ENCODE results near the gene DCAF5.

DCAF5 gene

GRCh38 chr14:69091006-69091405, 61.9 kb downstream of the DCAF5 start:
- no peak overlapping the region for H3K4me3 ChIP-seq (ENCODE audit: low read depth, low read length)
- TF ChIP-seq CTCF (IDR thresholded peaks at IDR 0.05; ENCODE audit: low read depth, low read length, missing control alignments): no peak
- no peak for DNase-seq (ENCODE audit: low read depth)

- H3K4me3 ChIP-seq (ENCODE audit: low read depth, low read length): no peak overlapping the region
- TF ChIP-seq CTCF (IDR thresholded peaks at IDR 0.05; ENCODE audit: low read depth, low read length, missing control alignments): peak; percentile 55
- no peak for DNase-seq (ENCODE audit: low read depth)
Measured at GRCh38 chr14:69090187-69090789, 62.6 kb downstream of the DCAF5 start.

- DNase-seq (ENCODE audit: low read depth): no peak
- TF ChIP-seq CTCF (IDR thresholded peaks at IDR 0.05; ENCODE audit: low read depth, low read length, missing control alignments): no peak
- no peak overlapping the region for H3K4me3 ChIP-seq (ENCODE audit: low read depth, low read length)
Measured at GRCh38 chr14:69089046-69089445, 63.9 kb downstream of the DCAF5 start.

GRCh38 chr14:69088586-69088985, 64.3 kb downstream of the DCAF5 start:
- no peak for TF ChIP-seq CTCF (IDR thresholded peaks at IDR 0.05; ENCODE audit: low read depth, low read length, missing control alignments)
- DNase-seq (ENCODE audit: low read depth): no peak
- H3K4me3 ChIP-seq (ENCODE audit: low read depth, low read length): no peak overlapping the region

- DNase-seq (ENCODE audit: low read depth): no peak
- no peak for TF ChIP-seq CTCF (IDR thresholded peaks at IDR 0.05; ENCODE audit: low read depth, low read length, missing control alignments)
- no peak overlapping the region for H3K4me3 ChIP-seq (ENCODE audit: low read depth, low read length)
Measured at GRCh38 chr14:69087061-69087461, 65.9 kb downstream of the DCAF5 start.

GRCh38 chr14:69086537-69086936, 66.4 kb downstream of the DCAF5 start:
- no peak for DNase-seq (ENCODE audit: low read depth)
- no peak for TF ChIP-seq CTCF (IDR thresholded peaks at IDR 0.05; ENCODE audit: low read depth, low read length, missing control alignments)
- H3K4me3 ChIP-seq (ENCODE audit: low read depth, low read length): no peak overlapping the region

GRCh38 chr14:69084023-69084422, 68.9 kb downstream of the DCAF5 start:
- TF ChIP-seq CTCF (IDR thresholded peaks at IDR 0.05; ENCODE audit: low read depth, low read length, missing control alignments): no peak
- no peak for DNase-seq (ENCODE audit: low read depth)
- no peak overlapping the region for H3K4me3 ChIP-seq (ENCODE audit: low read depth, low read length)
